OCI-M2 (cell line): ENCODE data around the gene AP2A2.

ENCODE experiments used
- DNase-seq: peaks from one replicate; lab custom pipeline; 2025; ENCODE audit not compliant: unreplicated experiment; lab: John Stamatoyannopoulos, UW

Gene AP2A2

GRCh38 chr11:1053121-1053901, 127.6 kb downstream of the AP2A2 start:
- no peak for DNase-seq

DNA sequence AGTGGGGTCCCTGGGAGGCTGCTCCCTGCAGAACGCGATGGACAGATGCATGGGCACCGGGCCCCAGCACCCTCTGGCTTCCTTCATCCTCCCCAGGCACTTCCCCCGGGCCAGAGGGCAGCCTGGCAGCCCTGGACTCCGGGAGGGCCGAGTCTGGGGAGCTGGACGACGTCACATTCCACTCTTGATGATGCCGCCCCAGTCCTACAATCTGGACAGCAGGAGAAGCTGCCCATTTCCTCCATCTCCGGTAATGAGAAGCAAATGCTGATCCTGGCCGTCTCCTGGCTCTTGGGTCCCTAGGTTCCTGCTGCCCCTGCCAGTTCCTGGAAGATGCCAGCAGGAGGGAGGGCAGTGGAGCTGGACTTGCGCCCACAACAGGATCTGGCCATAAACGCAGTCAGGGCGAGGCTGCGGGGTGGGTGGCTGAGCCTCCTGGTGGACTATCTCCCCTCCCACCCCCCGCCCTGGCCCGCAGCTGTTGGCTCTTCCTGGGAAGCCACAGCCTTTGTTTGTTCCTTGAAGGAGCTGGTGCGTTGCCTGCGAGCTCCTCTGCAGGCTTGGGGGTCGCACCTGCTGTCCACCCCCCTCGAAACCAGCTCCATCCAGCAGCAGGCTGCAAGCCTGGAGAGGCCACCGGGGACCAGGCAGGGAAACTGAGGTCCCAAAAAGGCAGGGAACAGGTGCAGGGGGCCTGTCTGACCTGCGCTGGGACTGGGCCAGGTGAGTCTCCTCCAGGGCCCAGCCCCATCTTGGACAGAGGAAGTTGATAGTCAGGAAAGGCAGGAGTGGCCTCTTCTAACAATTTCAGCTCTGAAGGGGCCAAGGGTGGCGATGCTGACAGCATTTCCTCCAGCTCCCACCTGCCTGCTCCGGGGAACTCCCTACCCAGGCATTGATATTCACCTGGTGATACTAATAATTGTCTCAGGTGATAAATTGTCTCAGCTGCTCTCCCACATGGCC, 128.8 kb downstream of the AP2A2 start:
- DNase-seq: no peak

GRCh38 chr11:1055109-1055703, 129.5 kb downstream of the AP2A2 start:
- no peak for DNase-seq

DNA sequence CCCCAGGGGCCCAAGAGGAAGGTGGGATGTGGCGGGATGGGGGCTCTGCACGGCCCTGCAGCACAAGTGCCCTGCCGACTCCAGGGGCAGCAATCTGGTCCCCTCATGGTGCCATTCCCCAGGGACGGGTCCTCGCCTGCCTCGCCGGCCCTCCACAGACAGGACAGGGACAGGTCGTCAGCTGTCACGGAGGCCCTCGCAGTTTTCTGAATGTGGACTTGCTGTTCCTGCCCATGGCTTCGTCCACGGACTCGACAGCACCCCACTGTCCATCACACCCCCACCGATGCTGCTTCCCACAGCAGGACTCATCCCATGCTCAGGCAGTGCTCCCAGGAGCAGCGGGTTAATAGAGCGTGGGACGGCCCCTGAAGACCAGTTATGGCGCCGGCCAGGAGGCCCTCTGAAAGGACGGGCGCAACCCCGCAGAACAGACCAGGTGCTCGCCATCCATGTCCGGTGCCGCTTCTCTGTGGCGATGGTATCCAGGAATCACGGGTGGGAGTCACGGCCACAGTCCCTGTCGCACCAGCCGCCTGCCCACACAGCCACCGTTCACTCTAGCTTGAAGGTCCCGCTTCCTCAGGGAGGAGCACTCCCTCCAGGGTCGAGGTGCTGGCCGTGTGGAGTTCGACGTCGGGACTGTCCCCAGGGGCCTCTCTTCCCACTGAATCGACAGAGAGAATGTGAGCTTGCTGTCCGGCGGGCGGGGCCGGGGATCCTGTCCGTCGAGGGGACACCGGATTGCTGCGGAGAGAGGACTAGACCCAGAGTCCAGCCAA, 130.5 kb downstream of the AP2A2 start:
- no peak for DNase-seq

- DNase-seq: no peak
These were observed 132.1 kb downstream of the AP2A2 start for GRCh38 chr11:1057806-1058205.

GRCh38 chr11:1059759-1060158, 134.1 kb downstream of the AP2A2 start:
- DNase-seq: no peak

DNA sequence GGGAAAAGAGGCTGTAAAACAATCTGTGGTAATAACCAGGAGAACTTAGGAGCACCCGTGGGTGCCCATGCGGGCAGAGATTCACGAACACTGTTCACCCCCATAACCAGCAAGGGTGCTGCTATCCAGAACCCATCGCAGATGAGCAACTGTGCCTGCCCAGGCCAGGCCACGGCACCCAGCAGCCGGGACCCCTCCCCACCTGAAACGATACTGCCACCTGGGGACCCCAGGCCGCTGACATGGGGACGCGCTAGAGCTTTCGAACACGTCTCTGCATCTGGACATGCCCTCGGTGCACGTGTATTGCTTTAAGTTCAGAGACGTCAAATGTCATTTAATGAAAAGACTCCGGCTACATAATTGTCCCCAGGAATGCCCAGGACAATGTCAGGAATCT, 134.7 kb downstream of the AP2A2 start:
- no peak for DNase-seq

GRCh38 chr11:1060852-1061616, 135.4 kb downstream of the AP2A2 start:
- no peak for DNase-seq
